ENCODE data around the gene CABLES1. TPM values are rescaled to one million over a fixed set of nuclear protein-coding genes. Genes with fewer than 3 reads are reported as not detected.

The CABLES1 gene
- total and polyA plus RNA-seq, 2 of the 4 experiments (the other 2 are of a cell fraction): 4.7 to 5.7 TPM

DNA sequence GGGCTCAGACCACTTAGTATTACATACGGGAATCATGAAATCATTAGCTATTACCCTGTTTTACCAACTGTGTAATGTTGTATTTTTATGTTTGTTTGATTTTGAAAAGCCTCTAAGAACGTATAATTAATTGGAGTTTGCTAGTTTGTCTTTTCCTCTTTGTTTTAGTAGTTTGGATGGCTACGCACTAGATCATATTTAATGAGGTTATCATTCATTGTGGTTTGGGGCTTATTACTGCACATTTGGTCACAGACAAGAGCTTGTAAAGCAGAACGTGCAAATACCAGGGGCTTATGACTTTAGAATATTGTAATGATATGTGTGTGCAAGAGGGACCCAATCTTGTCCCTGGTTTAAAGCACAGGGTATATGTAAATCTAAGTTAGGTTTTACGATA is 10.3 kb downstream of the CABLES1 start:
- H3K4ac ChIP-seq (ENCODE audit: low read depth, low read length): no peak overlapping the region
- no peak overlapping the region for H2BK20ac ChIP-seq (ENCODE audit: low read depth, low read length)
- no peak overlapping the region for H3K27ac ChIP-seq (ENCODE audit: insufficient read depth, low read length)
- no peak overlapping the region for H2AK9ac ChIP-seq (replicated peaks; ENCODE audit: low read depth, low read length, poor library complexity)
- POLR2A ChIA-PET (ENCODE audit: unreplicated experiment): no interaction called here
- no peak overlapping the region for H2BK15ac ChIP-seq (ENCODE audit: low read depth, low read length)
- no peak overlapping the region for H3K56ac ChIP-seq (ENCODE audit: extremely low read depth, insufficient read depth, low read length)
- H4K91ac ChIP-seq (ENCODE audit: insufficient read depth, low read depth, low read length): no peak overlapping the region
- no peak overlapping the region for H3K4me3 ChIP-seq (ENCODE audit: insufficient read depth, low read depth, low read length)
- H3K4me2 ChIP-seq (ENCODE audit: low read depth, low read length): no peak overlapping the region
- H3K27me3 ChIP-seq (ENCODE audit: control insufficient read depth, insufficient read depth, low read length): no peaks in the 10 kb centered on the region
- peaks cover 30% of the 10 kb centered on the region for H3K4me1 ChIP-seq (ENCODE audit: control insufficient read depth, insufficient read depth, low read length)
- H2BK5ac ChIP-seq (ENCODE audit: low read depth, low read length, poor library complexity, severe bottlenecking): no peak overlapping the region
- WGBS, 2 experiments (ENCODE audit: extremely low coverage in 2 of 2, insufficient read length in 1 of 2): no CpG with 5 or more reads among the region's 5 CpGs
- no peak overlapping the region for H2BK120ac ChIP-seq (ENCODE audit: low read depth, low read length)
- H4K8ac ChIP-seq (ENCODE audit: low read depth in 2 of 2, low read length in 2 of 2): no peak overlapping the region
- no peak overlapping the region for H2AFZ ChIP-seq (replicated peaks; ENCODE audit: low read length, poor library complexity)
- no peak overlapping the region for H3K23ac ChIP-seq (ENCODE audit: low read depth, low read length)
- in situ Hi-C loops (cut with MboI; ENCODE audit: low sequenced_read_pairs) (no loop called here), intact Hi-C loops (cut with micrococcal nuclease) (no loop called here), dilution Hi-C loops (cut with HindIII; ENCODE audit: low sequenced_read_pairs, unreplicated experiment) (no loop called here)
- H3K18ac ChIP-seq (ENCODE audit: low read depth, low read length): no peak overlapping the region
- ATAC-seq (ENCODE audit: low read depth): no peak
- H3K79me1 ChIP-seq (ENCODE audit: low read depth in 1 of 2, low read length in 2 of 2): peaks cover 17 to 87% of the 10 kb centered on the region in 2 experiments; a peak in 3 of 4 replicates
- peaks cover 13% of the 10 kb centered on the region for H3K36me3 ChIP-seq (ENCODE audit: control insufficient read depth, insufficient read depth, low read length)
- peaks cover 35% of the 10 kb centered on the region for H3K9me1 ChIP-seq (ENCODE audit: insufficient read depth, low read length)
- no peak for DNase-seq
- H2AK5ac ChIP-seq (ENCODE audit: low read depth, low read length): no peak overlapping the region
- H4K20me1 ChIP-seq (ENCODE audit: insufficient read depth, low read length): peaks cover 68% of the 10 kb centered on the region
- CTCF ChIA-PET: no interaction called here
- H3K9me3 ChIP-seq (ENCODE audit: control insufficient read depth, insufficient read depth, low read length): no peaks in the 10 kb centered on the region
- BruUV-seq (replicated peaks): no TSS peak
- no peak overlapping the region for H3K9ac ChIP-seq (ENCODE audit: low read depth, low read length)
- TF ChIP-seq BHLHE40 (IDR thresholded peaks at IDR 0.05; ENCODE audit: low read depth, low read length): no peak
- TF ChIP-seq RFX5 (IDR thresholded peaks at IDR 0.05; ENCODE audit: low read depth, low read length): no peak
- TF ChIP-seq POLR2A (IDR thresholded peaks at IDR 0.05; ENCODE audit: low read depth, low read length): no peak
- no peak for TF ChIP-seq MXI1 (IDR thresholded peaks at IDR 0.05; ENCODE audit: borderline replicate concordance, low read depth, low read length)
- TF ChIP-seq RCOR1 (IDR thresholded peaks at IDR 0.05; ENCODE audit: insufficient replicate concordance, low read length): no peak
- TF ChIP-seq RAD21 (IDR thresholded peaks at IDR 0.05; ENCODE audit: low read length): no peak
- no peak for TF ChIP-seq CHD1 (IDR thresholded peaks at IDR 0.05; ENCODE audit: low read depth, low read length)
- no peak for TF ChIP-seq MAZ (IDR thresholded peaks at IDR 0.05; ENCODE audit: borderline replicate concordance, low read depth, low read length)
- TF ChIP-seq MAFK (IDR thresholded peaks at IDR 0.05; ENCODE audit: low read depth, low read length): no peak
- TF ChIP-seq, protein P1, sequence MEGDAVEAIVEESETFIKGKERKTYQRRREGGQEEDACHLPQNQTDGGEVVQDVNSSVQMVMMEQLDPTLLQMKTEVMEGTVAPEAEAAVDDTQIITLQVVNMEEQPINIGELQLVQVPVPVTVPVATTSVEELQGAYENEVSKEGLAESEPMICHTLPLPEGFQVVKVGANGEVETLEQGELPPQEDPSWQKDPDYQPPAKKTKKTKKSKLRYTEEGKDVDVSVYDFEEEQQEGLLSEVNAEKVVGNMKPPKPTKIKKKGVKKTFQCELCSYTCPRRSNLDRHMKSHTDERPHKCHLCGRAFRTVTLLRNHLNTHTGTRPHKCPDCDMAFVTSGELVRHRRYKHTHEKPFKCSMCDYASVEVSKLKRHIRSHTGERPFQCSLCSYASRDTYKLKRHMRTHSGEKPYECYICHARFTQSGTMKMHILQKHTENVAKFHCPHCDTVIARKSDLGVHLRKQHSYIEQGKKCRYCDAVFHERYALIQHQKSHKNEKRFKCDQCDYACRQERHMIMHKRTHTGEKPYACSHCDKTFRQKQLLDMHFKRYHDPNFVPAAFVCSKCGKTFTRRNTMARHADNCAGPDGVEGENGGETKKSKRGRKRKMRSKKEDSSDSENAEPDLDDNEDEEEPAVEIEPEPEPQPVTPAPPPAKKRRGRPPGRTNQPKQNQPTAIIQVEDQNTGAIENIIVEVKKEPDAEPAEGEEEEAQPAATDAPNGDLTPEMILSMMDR (conservative IDR thresholded peaks at IDR 0.05; ENCODE audit: low read depth, low read length): no peak
- TF ChIP-seq CEBPB (IDR thresholded peaks at IDR 0.05; ENCODE audit: low read depth, low read length): no peak
- TF ChIP-seq FOS (IDR thresholded peaks at IDR 0.05; ENCODE audit: low read depth, low read length): no peak
- TF ChIP-seq SMC3 (IDR thresholded peaks at IDR 0.05; ENCODE audit: low read depth, low read length): no peak
- no peak for TF ChIP-seq NFE2L2 (IDR thresholded peaks at IDR 0.05; ENCODE audit: low read depth, low read length)
- TF ChIP-seq, protein P2, sequence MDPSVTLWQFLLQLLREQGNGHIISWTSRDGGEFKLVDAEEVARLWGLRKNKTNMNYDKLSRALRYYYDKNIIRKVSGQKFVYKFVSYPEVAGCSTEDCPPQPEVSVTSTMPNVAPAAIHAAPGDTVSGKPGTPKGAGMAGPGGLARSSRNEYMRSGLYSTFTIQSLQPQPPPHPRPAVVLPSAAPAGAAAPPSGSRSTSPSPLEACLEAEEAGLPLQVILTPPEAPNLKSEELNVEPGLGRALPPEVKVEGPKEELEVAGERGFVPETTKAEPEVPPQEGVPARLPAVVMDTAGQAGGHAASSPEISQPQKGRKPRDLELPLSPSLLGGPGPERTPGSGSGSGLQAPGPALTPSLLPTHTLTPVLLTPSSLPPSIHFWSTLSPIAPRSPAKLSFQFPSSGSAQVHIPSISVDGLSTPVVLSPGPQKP (IDR thresholded peaks at IDR 0.05; ENCODE audit: borderline replicate concordance, low read depth, low read length): no peak
- TF ChIP-seq, protein P3, sequence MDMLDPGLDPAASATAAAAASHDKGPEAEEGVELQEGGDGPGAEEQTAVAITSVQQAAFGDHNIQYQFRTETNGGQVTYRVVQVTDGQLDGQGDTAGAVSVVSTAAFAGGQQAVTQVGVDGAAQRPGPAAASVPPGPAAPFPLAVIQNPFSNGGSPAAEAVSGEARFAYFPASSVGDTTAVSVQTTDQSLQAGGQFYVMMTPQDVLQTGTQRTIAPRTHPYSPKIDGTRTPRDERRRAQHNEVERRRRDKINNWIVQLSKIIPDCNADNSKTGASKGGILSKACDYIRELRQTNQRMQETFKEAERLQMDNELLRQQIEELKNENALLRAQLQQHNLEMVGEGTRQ (IDR thresholded peaks at IDR 0.05; ENCODE audit: low read depth, low read length): no peak
- no peak overlapping the region for H4K5ac ChIP-seq (ENCODE audit: low read depth, low read length)
- no peak overlapping the region for H3K14ac ChIP-seq (replicated peaks; ENCODE audit: low read depth, low read length)
